HepG2 (cell line): ENCODE data around the gene ABL2.

Source experiments
- DRAP1 ChIP-seq: IDR thresholded peaks from 2 replicates; pipeline ENCODE4 v1.6.1; 2016; ENCODE audit warnings: missing genetic modification reagents, missing compliant biosample characterization
- PAXIP1 ChIP-seq: sonication (generic); formaldehyde crosslinking; conservative IDR thresholded peaks from 2 replicates; pipeline ENCODE4 v1.4.0; 2020; ENCODE audit warnings: mild to moderate bottlenecking, missing genetic modification reagents, moderate library complexity
- SIN3A ChIP-seq: IDR thresholded peaks from 2 replicates; pipeline ENCODE4 v1.6.1; 2011; ENCODE audit warnings: low read depth, mild to moderate bottlenecking, control low read depth, low read length, borderline replicate concordance
- TFAP4 ChIP-seq: sonication (generic); IDR thresholded peaks from 2 replicates; pipeline ENCODE4 v1.6.1; 2016; ENCODE audit warnings: low read depth, borderline replicate concordance
- ZNF274 ChIP-seq: sonication (generic); formaldehyde crosslinking; IDR thresholded peaks from 2 replicates; pipeline ENCODE4 v1.5.1; 2020; ENCODE audit warnings: mild to moderate bottlenecking, missing genetic modification reagents
- ZNF318 ChIP-seq: sonication (generic); formaldehyde crosslinking; IDR thresholded peaks from 2 replicates; pipeline ENCODE4 v1.4.0; 2020; ENCODE audit warnings: mild to moderate bottlenecking, missing genetic modification reagents
- ZNF780A ChIP-seq: sonication (generic); formaldehyde crosslinking; IDR thresholded peaks from 2 replicates; pipeline ENCODE4 v1.8.0; 2022; ENCODE audit warnings: mild to moderate bottlenecking, missing genetic modification reagents, moderate library complexity
- TF ChIP-seq, protein P1 (sequence below): sonication (generic); formaldehyde crosslinking; IDR thresholded peaks from 2 replicates; pipeline ENCODE4 v1.5.0; 2020; ENCODE audit warnings: mild to moderate bottlenecking, missing genetic modification reagents

DNA sequence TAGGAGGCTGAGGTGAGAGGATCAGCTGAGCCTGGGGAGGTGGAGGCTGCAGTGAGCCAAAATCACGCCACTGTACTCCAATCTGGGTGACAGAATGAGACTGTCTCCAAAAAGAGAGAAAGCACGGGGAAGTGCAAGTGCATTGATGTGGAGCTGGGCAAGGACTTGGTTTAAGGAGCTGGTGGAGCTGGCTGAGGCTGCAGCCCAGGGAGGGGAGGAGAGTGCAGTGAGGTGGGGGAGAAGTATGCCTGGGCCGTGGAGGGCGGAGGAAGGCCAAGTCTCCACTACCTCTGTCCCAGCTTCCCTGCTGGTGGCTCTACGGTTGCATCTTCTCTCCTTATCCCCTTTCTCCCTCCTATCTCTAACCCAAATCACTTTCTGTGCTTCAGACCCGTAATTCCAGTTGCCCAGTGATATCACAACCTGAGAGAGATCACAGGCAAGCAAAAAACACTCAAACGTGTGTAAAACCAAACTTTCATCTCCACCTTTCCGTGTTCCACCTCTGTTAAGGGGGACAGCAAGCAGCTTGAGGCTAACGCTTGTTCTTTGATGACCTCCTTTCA lies 136.5 kb downstream of the ABL2 start:
- no peak for TF ChIP-seq ZNF318 (CRISPR knock-in tag)
- no peak for TF ChIP-seq PAXIP1 (CRISPR knock-in tag)
- TF ChIP-seq SIN3A = no peak
- no peak for TF ChIP-seq ZNF274 (CRISPR knock-in tag)
- no peak for TF ChIP-seq DRAP1 (CRISPR knock-in tag)
- no peak for TF ChIP-seq TFAP4
- TF ChIP-seq, protein P1, sequence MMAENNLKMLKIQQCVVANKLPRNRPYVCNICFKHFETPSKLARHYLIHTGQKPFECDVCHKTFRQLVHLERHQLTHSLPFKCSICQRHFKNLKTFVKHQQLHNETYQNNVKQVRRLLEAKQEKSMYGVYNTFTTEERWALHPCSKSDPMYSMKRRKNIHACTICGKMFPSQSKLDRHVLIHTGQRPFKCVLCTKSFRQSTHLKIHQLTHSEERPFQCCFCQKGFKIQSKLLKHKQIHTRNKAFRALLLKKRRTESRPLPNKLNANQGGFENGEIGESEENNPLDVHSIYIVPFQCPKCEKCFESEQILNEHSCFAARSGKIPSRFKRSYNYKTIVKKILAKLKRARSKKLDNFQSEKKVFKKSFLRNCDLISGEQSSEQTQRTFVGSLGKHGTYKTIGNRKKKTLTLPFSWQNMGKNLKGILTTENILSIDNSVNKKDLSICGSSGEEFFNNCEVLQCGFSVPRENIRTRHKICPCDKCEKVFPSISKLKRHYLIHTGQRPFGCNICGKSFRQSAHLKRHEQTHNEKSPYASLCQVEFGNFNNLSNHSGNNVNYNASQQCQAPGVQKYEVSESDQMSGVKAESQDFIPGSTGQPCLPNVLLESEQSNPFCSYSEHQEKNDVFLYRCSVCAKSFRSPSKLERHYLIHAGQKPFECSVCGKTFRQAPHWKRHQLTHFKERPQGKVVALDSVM = no peak
- no peak for TF ChIP-seq ZNF780A (CRISPR knock-in tag)
